ENCODE measurements around the gene ENTHD1. TPM values are rescaled to one million over a fixed set of nuclear protein-coding genes. Genes with fewer than 3 reads are reported as not detected.
"Not testable (repeated sequence)": the region's sequence is repeated elsewhere in the genome, so short reads cannot be mapped to it uniquely, and the experiment has no call there.

ENTHD1 gene
- total RNA-seq, 1 donor = not detected

- Histone ChIP-seq H2AFZ (ENCODE audit: low read length) (no peak overlapping the region), H3K4me1 (ENCODE audit: insufficient read depth, low read length) (no peaks in the 10 kb centered on the region), H3K27me3 (ENCODE audit: insufficient read depth, low read length) (peaks cover 3% of the 10 kb centered on the region), H3K36me3 (ENCODE audit: insufficient read depth, low read length) (no peaks in the 10 kb centered on the region), H3K4me3 (ENCODE audit: insufficient read depth, low read length) (no peak overlapping the region), H3K79me2 (ENCODE audit: insufficient read depth, low read length) (no peaks in the 10 kb centered on the region), H3K27ac (ENCODE audit: low read depth, low read length) (no peak overlapping the region), H3K9me3 (ENCODE audit: low read depth, low read length) (no peaks in the 10 kb centered on the region), H3K4me2 (ENCODE audit: insufficient read depth, low read length) (no peak overlapping the region), H4K20me1 (ENCODE audit: insufficient read depth, low read length) (no peaks in the 10 kb centered on the region)
- TF ChIP-seq CTCF (IDR thresholded peaks at IDR 0.05; ENCODE audit: extremely low read depth, low read depth, low read length) = no peak
- no peak for DNase-seq (ENCODE audit: insufficient read length, low spot score, missing footprints)
Observed at GRCh38 chr22:39851606-39852315, 41.8 kb downstream of the ENTHD1 start.

GRCh38 chr22:39847477-39847876 is 46.1 kb downstream of the ENTHD1 start:
- no peak overlapping the region for H3K27ac ChIP-seq (ENCODE audit: low read depth, low read length)
- no peaks in the 10 kb centered on the region for H3K4me1 ChIP-seq (ENCODE audit: insufficient read depth, low read length)
- H3K4me2 ChIP-seq (ENCODE audit: insufficient read depth, low read length) = no peak overlapping the region
- H4K20me1 ChIP-seq (ENCODE audit: insufficient read depth, low read length) = no peaks in the 10 kb centered on the region
- DNase-seq (ENCODE audit: insufficient read length, low spot score, missing footprints) = no peak
- no peaks in the 10 kb centered on the region for H3K9me3 ChIP-seq (ENCODE audit: low read depth, low read length)
- no peak for TF ChIP-seq CTCF (IDR thresholded peaks at IDR 0.05; ENCODE audit: extremely low read depth, low read depth, low read length)
- H3K36me3 ChIP-seq (ENCODE audit: insufficient read depth, low read length) = no peaks in the 10 kb centered on the region
- no peaks in the 10 kb centered on the region for H3K79me2 ChIP-seq (ENCODE audit: insufficient read depth, low read length)
- H3K27me3 ChIP-seq (ENCODE audit: insufficient read depth, low read length) = peaks cover 3% of the 10 kb centered on the region
- no peak overlapping the region for H3K4me3 ChIP-seq (ENCODE audit: insufficient read depth, low read length)
- H2AFZ ChIP-seq (ENCODE audit: low read length) = no peak overlapping the region

GRCh38 chr22:39846539-39846938 is 47.0 kb downstream of the ENTHD1 start:
- H3K27me3 ChIP-seq (ENCODE audit: insufficient read depth, low read length); H3K27ac ChIP-seq (ENCODE audit: low read depth, low read length); DNase-seq (ENCODE audit: insufficient read length, low spot score, missing footprints); H3K9me3 ChIP-seq (ENCODE audit: low read depth, low read length); H3K4me1 ChIP-seq (ENCODE audit: insufficient read depth, low read length); H2AFZ ChIP-seq (ENCODE audit: low read length); H3K4me2 ChIP-seq (ENCODE audit: insufficient read depth, low read length); H3K4me3 ChIP-seq (ENCODE audit: insufficient read depth, low read length); H3K79me2 ChIP-seq (ENCODE audit: insufficient read depth, low read length); H3K36me3 ChIP-seq (ENCODE audit: insufficient read depth, low read length); H4K20me1 ChIP-seq (ENCODE audit: insufficient read depth, low read length): not testable (repeated sequence)

DNA sequence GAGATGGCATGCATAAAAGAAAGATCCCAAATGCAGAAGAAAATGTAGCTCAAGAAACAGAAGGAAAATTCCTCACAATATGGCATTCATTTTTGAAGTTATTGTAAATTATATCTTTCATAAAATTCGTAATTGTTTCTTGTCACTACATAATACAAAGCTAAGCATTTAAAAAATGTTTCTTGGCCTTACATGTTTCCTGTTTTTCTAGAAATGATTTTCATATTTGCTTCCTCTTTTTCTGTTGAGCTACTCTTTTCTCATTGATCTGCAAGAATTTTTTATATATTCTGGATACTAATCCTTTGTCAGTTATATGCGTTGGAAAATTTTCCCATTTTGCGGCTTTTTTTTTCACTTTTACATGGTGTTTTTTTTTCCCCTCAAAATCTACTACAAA is 48.0 kb downstream of the ENTHD1 start:
- no peak for DNase-seq (ENCODE audit: insufficient read length, low spot score, missing footprints)
- Histone ChIP-seq H3K79me2 (ENCODE audit: insufficient read depth, low read length) (no peaks in the 10 kb centered on the region), H3K9me3 (ENCODE audit: low read depth, low read length) (no peaks in the 10 kb centered on the region)

More for the DNA sequence above, 48.0 kb downstream of the ENTHD1 start:
- no peak for TF ChIP-seq CTCF (IDR thresholded peaks at IDR 0.05; ENCODE audit: extremely low read depth, low read depth, low read length)
- H3K27me3 ChIP-seq (ENCODE audit: insufficient read depth, low read length) = no peaks in the 10 kb centered on the region
- H4K20me1 ChIP-seq (ENCODE audit: insufficient read depth, low read length) = no peaks in the 10 kb centered on the region
- no peaks in the 10 kb centered on the region for H3K36me3 ChIP-seq (ENCODE audit: insufficient read depth, low read length)
- no peak overlapping the region for H2AFZ ChIP-seq (ENCODE audit: low read length)
- no peak overlapping the region for H3K4me2 ChIP-seq (ENCODE audit: insufficient read depth, low read length)
- no peak overlapping the region for H3K27ac ChIP-seq (ENCODE audit: low read depth, low read length)
- H3K4me1 ChIP-seq (ENCODE audit: insufficient read depth, low read length) = no peaks in the 10 kb centered on the region
- no peak overlapping the region for H3K4me3 ChIP-seq (ENCODE audit: insufficient read depth, low read length)
